ENCODE results near the gene SVOP.

DNA sequence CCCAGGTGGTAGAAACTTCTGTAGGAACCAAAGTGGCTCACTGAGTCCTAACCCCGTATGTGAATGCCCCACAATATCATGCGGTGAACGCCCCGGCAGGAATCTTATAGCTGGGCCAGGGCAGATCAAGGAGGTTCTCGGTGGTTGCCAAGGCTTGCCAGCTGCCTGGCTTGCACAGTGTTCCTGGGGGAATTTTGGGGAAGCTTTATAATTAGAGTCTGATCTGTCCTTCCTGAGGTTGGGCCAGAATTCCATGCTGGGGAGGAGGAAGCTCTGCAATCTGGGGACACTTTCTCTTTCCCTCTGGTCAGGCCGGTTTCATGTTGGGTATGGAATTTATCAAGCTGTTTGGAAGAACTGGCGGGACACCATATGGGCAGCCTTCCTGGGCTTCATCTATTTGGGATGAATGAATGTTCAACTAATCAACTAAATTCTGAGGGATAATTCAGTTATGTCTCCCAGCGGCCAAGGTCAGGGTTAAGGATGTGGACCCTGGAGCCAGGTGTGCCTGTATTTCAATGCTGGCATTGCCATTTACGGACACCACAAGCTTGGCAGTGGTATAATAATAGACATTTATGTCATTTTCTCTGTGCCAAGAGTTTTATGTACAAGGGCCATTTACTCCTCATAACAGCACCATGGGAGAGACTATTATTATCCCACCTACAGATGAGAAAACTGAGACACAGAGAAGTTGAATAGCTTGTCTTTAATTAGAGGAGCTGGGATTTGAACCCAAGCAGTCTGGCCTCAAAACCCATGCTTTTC is 54.3 kb downstream of the SVOP start:
- TF ChIP-seq, protein P1, sequence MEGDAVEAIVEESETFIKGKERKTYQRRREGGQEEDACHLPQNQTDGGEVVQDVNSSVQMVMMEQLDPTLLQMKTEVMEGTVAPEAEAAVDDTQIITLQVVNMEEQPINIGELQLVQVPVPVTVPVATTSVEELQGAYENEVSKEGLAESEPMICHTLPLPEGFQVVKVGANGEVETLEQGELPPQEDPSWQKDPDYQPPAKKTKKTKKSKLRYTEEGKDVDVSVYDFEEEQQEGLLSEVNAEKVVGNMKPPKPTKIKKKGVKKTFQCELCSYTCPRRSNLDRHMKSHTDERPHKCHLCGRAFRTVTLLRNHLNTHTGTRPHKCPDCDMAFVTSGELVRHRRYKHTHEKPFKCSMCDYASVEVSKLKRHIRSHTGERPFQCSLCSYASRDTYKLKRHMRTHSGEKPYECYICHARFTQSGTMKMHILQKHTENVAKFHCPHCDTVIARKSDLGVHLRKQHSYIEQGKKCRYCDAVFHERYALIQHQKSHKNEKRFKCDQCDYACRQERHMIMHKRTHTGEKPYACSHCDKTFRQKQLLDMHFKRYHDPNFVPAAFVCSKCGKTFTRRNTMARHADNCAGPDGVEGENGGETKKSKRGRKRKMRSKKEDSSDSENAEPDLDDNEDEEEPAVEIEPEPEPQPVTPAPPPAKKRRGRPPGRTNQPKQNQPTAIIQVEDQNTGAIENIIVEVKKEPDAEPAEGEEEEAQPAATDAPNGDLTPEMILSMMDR (IDR thresholded peaks at IDR 0.05; ENCODE audit: low read depth, low read length) = no peak
- no peak for TF ChIP-seq EZH2phosphoT487 (IDR thresholded peaks at IDR 0.05; ENCODE audit: low read depth)
